MV-4-11 (cell line): ENCODE data around the gene ATP11A.
"Not testable (repeated sequence)": the region's sequence is repeated elsewhere in the genome, so short reads cannot be mapped to it uniquely, and the experiment has no call there.

Source experiments
- DNase-seq: peaks from one replicate; lab custom pipeline; 2025; lab: John Stamatoyannopoulos, UW

ATP11A gene

GRCh38 chr13:112776971-112777370 lies 87.1 kb downstream of the ATP11A start:
- no peak for DNase-seq

- DNase-seq = no peak
Observed at GRCh38 chr13:112777637-112778406, 88.0 kb downstream of the ATP11A start.

- DNase-seq = no peak
Observed at GRCh38 chr13:112779856-112780604, 90.2 kb downstream of the ATP11A start.

- DNase-seq = no peak
Observed at GRCh38 chr13:112781287-112781686, 91.4 kb downstream of the ATP11A start.

- DNase-seq = no peak
Observed at GRCh38 chr13:112781881-112782361, 92.1 kb downstream of the ATP11A start.

- DNase-seq = no peak
Observed at GRCh38 chr13:112782429-112783010, 92.7 kb downstream of the ATP11A start.

- DNase-seq = peak; percentile 7
Observed at GRCh38 chr13:112783135-112783977, 93.5 kb downstream of the ATP11A start.

- DNase-seq = no peak
Observed at GRCh38 chr13:112783978-112784371, 94.1 kb downstream of the ATP11A start.

- DNase-seq = no peak
Observed at GRCh38 chr13:112784811-112785482, 95.1 kb downstream of the ATP11A start.

GRCh38 chr13:112785483-112785856 lies 95.6 kb downstream of the ATP11A start:
- DNase-seq = no peak

- DNase-seq = not testable (repeated sequence)
Observed at GRCh38 chr13:112786810-112787209, 97.0 kb downstream of the ATP11A start.

GRCh38 chr13:112790735-112791641 lies 101.2 kb downstream of the ATP11A start:
- DNase-seq = no peak

- no peak for DNase-seq
Observed at GRCh38 chr13:112791663-112792440, 102.0 kb downstream of the ATP11A start.

GRCh38 chr13:112792511-112792910 lies 102.7 kb downstream of the ATP11A start:
- no peak for DNase-seq

- no peak for DNase-seq
Observed at GRCh38 chr13:112793545-112794445, 104.0 kb downstream of the ATP11A start.

- DNase-seq = no peak
Observed at GRCh38 chr13:112795277-112795676, 105.4 kb downstream of the ATP11A start.

GRCh38 chr13:112796190-112796915 lies 106.5 kb downstream of the ATP11A start:
- peak; percentile 8 for DNase-seq

GRCh38 chr13:112799394-112799793 lies 109.6 kb downstream of the ATP11A start:
- no peak for DNase-seq
